Measurements from ENCODE around the gene CPSF4L. TPM values are rescaled to one million over a fixed set of nuclear protein-coding genes. Genes with fewer than 3 reads are reported as not detected.
A peak's percentile ranks its signal among the peaks of the same experiment; 100 is the strongest.
"Not testable (repeated sequence)": the region's sequence is repeated elsewhere in the genome, so short reads cannot be mapped to it uniquely, and the experiment has no call there.

The CPSF4L gene, protein sequence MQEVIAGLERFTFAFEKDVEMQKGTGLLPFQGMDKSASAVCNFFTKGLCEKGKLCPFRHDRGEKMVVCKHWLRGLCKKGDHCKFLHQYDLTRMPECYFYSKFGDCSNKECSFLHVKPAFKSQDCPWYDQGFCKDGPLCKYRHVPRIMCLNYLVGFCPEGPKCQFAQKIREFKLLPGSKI
- total RNA-seq (not detected), polyA plus RNA-seq (not detected)

DNA sequence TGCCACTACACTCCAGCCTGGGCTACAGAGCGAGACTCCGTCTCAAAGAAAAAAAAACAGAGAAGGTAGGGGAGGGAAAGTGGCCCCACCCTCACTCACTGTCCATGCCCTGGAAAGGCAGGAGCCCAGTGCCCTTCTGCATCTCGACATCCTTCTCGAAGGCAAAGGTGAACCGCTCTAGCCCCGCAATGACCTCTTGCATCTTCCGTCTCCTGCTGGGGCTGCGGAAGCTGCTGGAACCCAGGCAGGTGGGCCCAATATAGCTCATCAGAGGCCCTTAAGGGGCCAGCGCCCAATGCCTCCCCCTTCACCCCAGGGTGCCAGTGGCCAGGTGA, at the start of gene CPSF4L:
CPSF4L (minus strand) TSS at position 264 of the 335 bp plus-strand sequence; CDS start at position 202, 62 bp downstream.
- Histone ChIP-seq H3K36me3 (ENCODE audit: control insufficient read depth, insufficient read depth, low read length) (no peaks in the 10 kb centered on the region), H3K4me3 (ENCODE audit: low read depth, low read length) (no peak within 1 kb of the TSS), H3K27me3 (ENCODE audit: control insufficient read depth, insufficient read depth, low read length) (no peaks in the 10 kb centered on the region), H3K9me3 (ENCODE audit: control insufficient read depth in 2 of 2, low read length in 2 of 2) (no peaks in the 10 kb centered on the region), H3K27ac (ENCODE audit: insufficient read depth, low read length, poor library complexity, severe bottlenecking) (no peak within 1 kb of the TSS), H3K4me1 (ENCODE audit: control insufficient read depth, insufficient read depth, low read length, poor library complexity, severe bottlenecking) (no peaks in the 10 kb centered on the region)
- Mint-ChIP-seq H3K27me3 (no peaks in the 10 kb centered on the region), H3K4me1 (no peaks in the 10 kb centered on the region), H3K36me3 (no peaks in the 10 kb centered on the region), H3K9me3 (no peaks in the 10 kb centered on the region), H3K27ac (no peak within 1 kb of the TSS), H3K4me3 (no peak within 1 kb of the TSS)
- no peak for DNase-seq
- no peak for ATAC-seq (ENCODE audit: low read depth in 2 of 2)

GRCh38 chr17:73311428-73311780, 49.7 kb upstream of the CPSF4L start:
- Histone ChIP-seq H3K27me3 (ENCODE audit: control insufficient read depth, insufficient read depth, low read length) (no peaks in the 10 kb centered on the region), H3K4me3 (ENCODE audit: low read depth, low read length) (peak overlapping the region; percentile 65), H3K36me3 (ENCODE audit: control insufficient read depth, insufficient read depth, low read length) (no peaks in the 10 kb centered on the region), H3K4me1 (ENCODE audit: control insufficient read depth, insufficient read depth, low read length, poor library complexity, severe bottlenecking) (peaks cover 24% of the 10 kb centered on the region), H3K9me3 (ENCODE audit: control insufficient read depth in 2 of 2, low read length in 2 of 2) (no peaks in the 10 kb centered on the region), H3K27ac (ENCODE audit: insufficient read depth, low read length, poor library complexity, severe bottlenecking) (no peak overlapping the region)
- Mint-ChIP-seq H3K27me3 (peaks cover 22% of the 10 kb centered on the region), H3K36me3 (no peaks in the 10 kb centered on the region), H3K4me3 (peak overlapping the region; percentile 81 to 89 (median 86)), H3K9me3 (no peaks in the 10 kb centered on the region), H3K27ac (peak overlapping the region in 2 of 3 donors; percentile 36 to 49), H3K4me1 (peaks cover 0 to 17% (median 7%) of the 10 kb centered on the region in 4 donors)
- ATAC-seq (ENCODE audit: low read depth in 2 of 2) (peak; percentile 6), DNase-seq (peak in 1 of 3 donors; percentile 5)

DNA sequence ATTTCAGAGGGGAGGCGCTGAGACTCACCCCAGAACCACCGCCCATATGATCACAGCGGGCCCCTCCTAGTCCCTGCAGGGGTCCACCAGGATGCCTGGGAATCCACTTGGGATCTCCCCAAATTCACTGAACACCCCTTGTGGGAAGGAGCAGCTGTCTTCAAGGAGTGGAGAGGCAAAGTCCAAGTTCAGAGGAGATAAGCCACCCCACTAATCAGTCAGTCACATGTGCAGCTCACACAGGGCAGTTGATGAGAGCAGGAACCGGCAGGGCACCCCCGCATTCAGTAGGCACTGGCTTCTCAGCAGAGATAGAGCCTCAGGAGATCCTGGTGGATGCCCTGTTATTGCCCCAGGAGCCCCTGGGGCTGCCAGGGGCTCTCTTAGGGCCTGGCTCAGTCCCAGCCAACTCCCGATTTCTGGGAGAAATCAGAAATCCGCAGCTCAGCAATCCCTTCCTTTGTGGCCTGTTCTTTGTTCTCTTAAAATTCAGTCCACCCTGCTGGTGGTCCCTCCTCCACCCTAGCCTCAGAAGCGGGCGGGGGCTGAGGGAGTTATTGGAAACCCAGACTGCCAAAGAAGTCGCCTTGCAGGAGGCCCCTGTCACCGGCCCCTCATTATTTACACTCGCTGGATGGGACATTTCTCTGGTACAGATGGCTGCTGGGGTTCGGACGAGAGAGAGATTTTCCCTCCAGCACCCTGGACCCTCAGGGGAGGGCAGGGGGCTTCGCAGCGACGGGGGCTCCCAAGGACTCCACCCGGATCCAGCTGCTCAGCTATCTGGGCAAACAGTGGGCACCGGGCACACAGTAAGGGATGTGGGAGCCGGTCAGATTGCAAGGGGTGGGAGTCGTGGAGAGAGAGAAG, 48.3 kb upstream of the CPSF4L start:
- ATAC-seq (ENCODE audit: low read depth in 2 of 2), result no peak
- DNase-seq, result no peak
- Histone ChIP-seq H3K27ac (ENCODE audit: insufficient read depth, low read length, poor library complexity, severe bottlenecking) (no peak overlapping the region), H3K9me3 (ENCODE audit: control insufficient read depth in 2 of 2, low read length in 2 of 2) (no peaks in the 10 kb centered on the region), H3K4me3 (ENCODE audit: low read depth, low read length) (peak overlapping the region; percentile 68), H3K4me1 (ENCODE audit: control insufficient read depth, insufficient read depth, low read length, poor library complexity, severe bottlenecking) (peaks cover 24% of the 10 kb centered on the region), H3K36me3 (ENCODE audit: control insufficient read depth, insufficient read depth, low read length) (no peaks in the 10 kb centered on the region), H3K27me3 (ENCODE audit: control insufficient read depth, insufficient read depth, low read length) (no peaks in the 10 kb centered on the region)
- H3K4me3 Mint-ChIP-seq, result peak overlapping the region; percentile 81 to 88 (median 84)
- peaks cover 22% of the 10 kb centered on the region for H3K27me3 Mint-ChIP-seq
- H3K9me3 Mint-ChIP-seq, result no peaks in the 10 kb centered on the region
- peaks cover 0 to 17% (median 7%) of the 10 kb centered on the region in 4 donors for H3K4me1 Mint-ChIP-seq
- H3K27ac Mint-ChIP-seq, result peak overlapping the region; percentile 68 to 85 (median 78)
- no peaks in the 10 kb centered on the region for H3K36me3 Mint-ChIP-seq

- peaks cover 24% of the 10 kb centered on the region for H3K4me1 ChIP-seq (ENCODE audit: control insufficient read depth, insufficient read depth, low read length, poor library complexity, severe bottlenecking)
Measured at GRCh38 chr17:73308959-73309358, 47.3 kb upstream of the CPSF4L start.

DNA sequence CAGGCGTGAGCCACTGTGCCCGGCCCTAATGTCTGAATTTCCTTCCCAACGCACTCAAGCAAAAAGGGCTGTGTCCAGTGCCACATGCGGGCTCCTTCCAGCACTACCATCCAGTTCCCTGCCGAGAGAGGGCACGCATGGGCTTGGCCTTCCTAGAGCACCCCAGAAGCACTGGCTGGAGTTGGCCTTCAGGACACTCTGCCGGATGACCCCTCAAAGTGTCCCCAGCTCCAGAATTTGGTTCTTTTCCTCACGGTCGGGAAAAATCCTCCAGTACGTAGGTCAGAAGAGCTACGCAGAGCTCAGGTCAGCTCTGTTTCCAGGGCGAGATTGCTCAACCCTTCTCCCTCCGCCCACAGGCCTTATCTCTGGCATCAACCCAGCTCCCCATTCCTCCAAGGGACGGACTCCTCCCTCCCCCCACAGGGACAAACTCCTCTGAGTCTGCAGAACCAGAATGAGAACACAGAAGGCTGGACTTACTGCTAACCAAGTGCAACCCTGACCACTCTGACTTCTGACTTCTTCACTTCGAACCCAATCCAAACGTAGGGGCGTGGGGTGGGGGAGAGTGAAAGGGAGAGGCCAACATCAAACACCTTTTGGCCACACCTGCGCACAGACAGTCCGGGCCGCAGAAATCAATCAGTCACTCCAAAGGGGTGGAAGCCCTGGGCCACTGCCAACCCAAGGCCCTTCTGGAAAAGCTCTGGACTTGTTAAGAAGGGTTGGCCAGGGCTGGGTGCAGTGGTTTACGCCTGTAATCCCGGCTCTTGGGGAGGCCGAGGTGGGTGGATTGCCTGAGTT, 46.5 kb upstream of the CPSF4L start:
- H3K9me3 Mint-ChIP-seq, result no peaks in the 10 kb centered on the region
- no peak overlapping the region for H3K4me3 ChIP-seq (ENCODE audit: low read depth, low read length)
- H3K27ac ChIP-seq (ENCODE audit: insufficient read depth, low read length, poor library complexity, severe bottlenecking), result no peak overlapping the region
- no peaks in the 10 kb centered on the region for H3K36me3 Mint-ChIP-seq
- H3K27me3 ChIP-seq (ENCODE audit: control insufficient read depth, insufficient read depth, low read length), result no peaks in the 10 kb centered on the region
- H3K27ac Mint-ChIP-seq, result no peak overlapping the region
- peaks cover 24% of the 10 kb centered on the region for H3K4me1 ChIP-seq (ENCODE audit: control insufficient read depth, insufficient read depth, low read length, poor library complexity, severe bottlenecking)
- no peaks in the 10 kb centered on the region for H3K36me3 ChIP-seq (ENCODE audit: control insufficient read depth, insufficient read depth, low read length)
- H3K4me1 Mint-ChIP-seq, result peaks cover 0 to 16% (median 7%) of the 10 kb centered on the region in 4 donors
- ATAC-seq (ENCODE audit: low read depth in 2 of 2) (no peak), DNase-seq (no peak)
- H3K27me3 Mint-ChIP-seq, result peaks cover 25% of the 10 kb centered on the region
- no peaks in the 10 kb centered on the region for H3K9me3 ChIP-seq (ENCODE audit: control insufficient read depth in 2 of 2, low read length in 2 of 2)
- H3K4me3 Mint-ChIP-seq, result peak overlapping the region in 1 of 4 donors; percentile 13

More at GRCh38 chr17:73308959-73309358, 47.3 kb upstream of the CPSF4L start:
- not testable (repeated sequence) for H3K9me3 ChIP-seq (ENCODE audit: control insufficient read depth in 2 of 2, low read length in 2 of 2); ATAC-seq (ENCODE audit: low read depth in 2 of 2); H3K9me3 Mint-ChIP-seq; DNase-seq; H3K36me3 ChIP-seq (ENCODE audit: control insufficient read depth, insufficient read depth, low read length); H3K36me3 Mint-ChIP-seq; H3K27ac ChIP-seq (ENCODE audit: insufficient read depth, low read length, poor library complexity, severe bottlenecking); H3K27me3 ChIP-seq (ENCODE audit: control insufficient read depth, insufficient read depth, low read length); H3K4me3 ChIP-seq (ENCODE audit: low read depth, low read length)
- Mint-ChIP-seq H3K4me3 (peak overlapping the region in 1 of 4 donors; percentile 81), H3K27me3 (peaks cover 24% of the 10 kb centered on the region), H3K27ac (peak overlapping the region in 1 of 3 donors; percentile 68), H3K4me1 (peaks cover 0 to 17% (median 7%) of the 10 kb centered on the region in 4 donors)

- H3K4me1 ChIP-seq (ENCODE audit: control insufficient read depth, insufficient read depth, low read length, poor library complexity, severe bottlenecking), result peaks cover 19% of the 10 kb centered on the region
- H3K4me1 Mint-ChIP-seq, result peaks cover 0 to 16% (median 7%) of the 10 kb centered on the region in 4 donors
- H3K4me3 ChIP-seq (ENCODE audit: low read depth, low read length), result no peak overlapping the region
- no peaks in the 10 kb centered on the region for H3K9me3 Mint-ChIP-seq
- no peak for DNase-seq
- H3K27ac ChIP-seq (ENCODE audit: insufficient read depth, low read length, poor library complexity, severe bottlenecking), result no peak overlapping the region
- H3K36me3 Mint-ChIP-seq, result no peaks in the 10 kb centered on the region
- no peaks in the 10 kb centered on the region for H3K27me3 ChIP-seq (ENCODE audit: control insufficient read depth, insufficient read depth, low read length)
- H3K4me3 Mint-ChIP-seq, result no peak overlapping the region
- H3K27ac Mint-ChIP-seq, result no peak overlapping the region
- ATAC-seq (ENCODE audit: low read depth in 2 of 2), result no peak
- H3K9me3 ChIP-seq (ENCODE audit: control insufficient read depth in 2 of 2, low read length in 2 of 2), result no peaks in the 10 kb centered on the region
- peaks cover 24% of the 10 kb centered on the region for H3K27me3 Mint-ChIP-seq
- H3K36me3 ChIP-seq (ENCODE audit: control insufficient read depth, insufficient read depth, low read length), result no peaks in the 10 kb centered on the region
Measured at GRCh38 chr17:73307130-73307529, 45.5 kb upstream of the CPSF4L start.

GRCh38 chr17:73305845-73306836, 44.5 kb upstream of the CPSF4L start:
- peak overlapping the region in 1 of 4 donors; percentile 41 for H3K4me3 Mint-ChIP-seq

More at GRCh38 chr17:73305845-73306836, 44.5 kb upstream of the CPSF4L start:
- no peak overlapping the region for H3K27ac ChIP-seq (ENCODE audit: insufficient read depth, low read length, poor library complexity, severe bottlenecking)
- no peaks in the 10 kb centered on the region for H3K36me3 ChIP-seq (ENCODE audit: control insufficient read depth, insufficient read depth, low read length)
- DNase-seq, result no peak
- H3K4me1 Mint-ChIP-seq, result peaks cover 0 to 16% (median 7%) of the 10 kb centered on the region in 4 donors
- ATAC-seq (ENCODE audit: low read depth in 2 of 2), result no peak
- H3K9me3 Mint-ChIP-seq, result no peaks in the 10 kb centered on the region
- peaks cover 15% of the 10 kb centered on the region for H3K4me1 ChIP-seq (ENCODE audit: control insufficient read depth, insufficient read depth, low read length, poor library complexity, severe bottlenecking)
- H3K27me3 ChIP-seq (ENCODE audit: control insufficient read depth, insufficient read depth, low read length), result no peaks in the 10 kb centered on the region
- no peaks in the 10 kb centered on the region for H3K36me3 Mint-ChIP-seq
- H3K4me3 ChIP-seq (ENCODE audit: low read depth, low read length), result no peak overlapping the region
- H3K27me3 Mint-ChIP-seq, result peaks cover 24% of the 10 kb centered on the region
- H3K9me3 ChIP-seq (ENCODE audit: control insufficient read depth in 2 of 2, low read length in 2 of 2), result no peaks in the 10 kb centered on the region
- H3K27ac Mint-ChIP-seq, result no peak overlapping the region
